Common myeloid progenitor, CD34-positive (primary cell): ENCODE data around the gene DLX2.
A peak's percentile ranks its signal among the peaks of the same experiment; 100 is the strongest.

Experiments
- CTCF ChIA-PET: fragments of 350-600 bp; sonication (Branson Sonifier 250); formaldehyde crosslinking; loops from one replicate; lab custom pipeline; 2021; ENCODE audit warnings: antibody characterized with exemption; lab: Charles Lee
- POLR2A ChIA-PET: fragments of 350-600 bp; sonication (Branson Sonifier 250); formaldehyde crosslinking; loops from one replicate; lab custom pipeline; 2021; ENCODE audit warnings: antibody characterized with exemption; lab: Charles Lee
- DNase-seq, 3 donors: peaks; one replicate each; pipeline versions ENCODE4 v3.0.0 to v3.0.0-alpha.2; 2013
- H3K27ac ChIP-seq, 2 experiments: 1 replicate in 1 of 2; 2 replicates in 1 of 2; pipeline ENCODE4 v1.7.0; 2013; ENCODE audit warnings: inconsistent platforms in 2 of 2, low read length in 2 of 2, mild to moderate bottlenecking in 2 of 2, low read depth in 1 of 2, moderate library complexity in 1 of 2; ENCODE audit not compliant: severe bottlenecking in 2 of 2, insufficient read depth in 1 of 2, poor library complexity in 1 of 2
- H3K27me3 ChIP-seq, 5 experiments: replicated peaks in 2 of 5; 1 replicate in 3 of 5; 2 replicates in 2 of 5; pipeline versions ENCODE4 v1.6.1 to v1.7.0; 2013; ENCODE audit warnings: low read length in 4 of 5, mild to moderate bottlenecking in 2 of 5, moderate library complexity in 2 of 5, inconsistent platforms in 1 of 5; ENCODE audit not compliant: insufficient read depth in 5 of 5, control insufficient read depth in 4 of 5
- H3K36me3 ChIP-seq, 4 experiments: 1 replicate in 2 of 4; 2 replicates in 2 of 4; pipeline versions ENCODE4 v1.6.1 to v1.7.0; 2013; ENCODE audit warnings: low read length in 3 of 4, control low read depth in 1 of 4, mild to moderate bottlenecking in 1 of 4; ENCODE audit not compliant: control insufficient read depth in 4 of 4, insufficient read depth in 4 of 4
- H3K4me1 ChIP-seq, 4 experiments: 1 replicate in 3 of 4; 2 replicates in 1 of 4; pipeline versions ENCODE4 v1.6.1 to v1.7.1; 2013; ENCODE audit warnings: low read length in 3 of 4, mild to moderate bottlenecking in 3 of 4, control low read depth in 1 of 4, inconsistent platforms in 1 of 4, moderate library complexity in 1 of 4; ENCODE audit not compliant: control insufficient read depth in 4 of 4, insufficient read depth in 4 of 4; ENCODE audit errors: control extremely low read depth in 1 of 4
- H3K4me3 ChIP-seq, 7 experiments: 1 replicate in 4 of 7; 2 replicates in 3 of 7; pipeline versions ENCODE4 v1.5.1 to v1.7.0; 2013; ENCODE audit warnings: mild to moderate bottlenecking in 7 of 7, low read length in 6 of 7, moderate library complexity in 6 of 7, inconsistent platforms in 2 of 7, low read depth in 2 of 7, control low read depth in 1 of 7; ENCODE audit not compliant: insufficient read depth in 4 of 7, control insufficient read depth in 1 of 7; ENCODE audit errors: extremely low read depth in 1 of 7
- H3K9me3 ChIP-seq, 5 experiments: 1 replicate in 4 of 5; 2 replicates in 1 of 5; pipeline versions ENCODE4 v1.6.1 to v1.7.1; 2013; ENCODE audit warnings: low read length in 4 of 5, mild to moderate bottlenecking in 2 of 5, inconsistent platforms in 1 of 5, low read depth in 1 of 5, moderate library complexity in 1 of 5; ENCODE audit not compliant: control insufficient read depth in 4 of 5, insufficient read depth in 2 of 5; ENCODE audit errors: control extremely low read depth in 1 of 5
- WGBS: methylation state at CpG from one replicate; pipeline ENCODE4 v1.1.5; 2013; ENCODE audit not compliant: insufficient coverage; 5-methylcytosine and 5-hydroxymethylcytosine counted together

DLX2 gene

DNA sequence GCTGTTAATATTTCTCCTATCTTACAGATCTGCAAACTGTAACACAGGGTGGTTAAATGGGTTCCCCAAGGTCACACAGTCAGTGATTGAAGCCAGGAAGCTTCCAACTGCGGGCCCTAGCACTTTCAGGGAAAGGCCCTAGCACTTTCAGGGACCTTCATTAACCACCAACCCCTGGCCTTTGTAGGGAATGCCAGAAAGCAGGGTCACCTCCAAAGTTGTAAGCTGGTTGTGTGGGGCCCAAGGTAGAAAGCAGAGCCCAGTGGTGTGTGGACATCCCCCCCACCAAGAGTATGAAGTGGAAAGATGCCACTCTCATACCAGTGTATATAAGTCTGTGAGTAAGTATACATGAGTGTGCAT is 4.4 kb downstream of the DLX2 start:
- Histone ChIP-seq H3K27me3 (peaks cover 22 to 100% (median 61%) of the 10 kb centered on the region in 5 experiments), H3K9me3 (no peaks in the 10 kb centered on the region)

DNA sequence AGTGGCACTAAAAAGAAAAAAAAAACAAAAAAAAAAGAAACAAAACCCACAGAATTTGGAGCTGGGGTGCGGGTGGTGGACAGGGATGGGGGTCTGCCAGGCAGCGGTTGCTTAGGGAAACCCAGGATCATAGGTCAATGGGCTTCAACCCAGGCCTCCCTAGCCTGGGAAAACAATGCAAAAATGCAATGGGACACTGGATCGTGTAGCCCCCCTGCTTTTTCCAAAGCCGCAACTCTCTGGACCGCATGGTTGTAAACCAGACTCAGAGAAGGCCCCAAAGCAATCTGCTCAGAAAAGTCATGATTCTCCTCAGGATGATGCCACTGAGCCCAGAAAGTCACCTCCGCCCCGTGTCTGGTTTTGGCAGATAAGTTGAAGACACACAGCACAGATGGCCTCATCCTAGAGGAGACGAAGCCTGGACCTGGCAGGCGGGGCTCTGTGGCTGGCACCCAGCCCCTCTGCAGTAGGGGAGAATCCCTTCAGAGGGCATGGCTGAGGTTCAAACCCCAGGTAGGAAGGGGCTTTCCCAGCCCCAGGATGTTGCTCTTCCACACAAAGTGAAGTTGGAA is 5.1 kb downstream of the DLX2 start:
- no peak overlapping the region for H3K4me3 ChIP-seq

More for the DNA sequence above, 4.4 kb downstream of the DLX2 start:
- WGBS: 20% methylated on average over 1 of the region's 1 CpG
- CTCF ChIA-PET: interaction anchor here (3.8 to 11.5 kb wide), 2 partner anchors 9 to 16 kb away, joined by 16 to 128 read pairs; partner anchors contain the start of gene DLX1
- H3K4me3 ChIP-seq: no peak overlapping the region
- POLR2A ChIA-PET: no interaction called here
- H3K4me1 ChIP-seq: peaks cover 2 to 73% (median 70%) of the 10 kb centered on the region in 4 experiments
- DNase-seq: no peak
- H3K36me3 ChIP-seq: no peaks in the 10 kb centered on the region
- H3K27ac ChIP-seq: no peak overlapping the region

DNA sequence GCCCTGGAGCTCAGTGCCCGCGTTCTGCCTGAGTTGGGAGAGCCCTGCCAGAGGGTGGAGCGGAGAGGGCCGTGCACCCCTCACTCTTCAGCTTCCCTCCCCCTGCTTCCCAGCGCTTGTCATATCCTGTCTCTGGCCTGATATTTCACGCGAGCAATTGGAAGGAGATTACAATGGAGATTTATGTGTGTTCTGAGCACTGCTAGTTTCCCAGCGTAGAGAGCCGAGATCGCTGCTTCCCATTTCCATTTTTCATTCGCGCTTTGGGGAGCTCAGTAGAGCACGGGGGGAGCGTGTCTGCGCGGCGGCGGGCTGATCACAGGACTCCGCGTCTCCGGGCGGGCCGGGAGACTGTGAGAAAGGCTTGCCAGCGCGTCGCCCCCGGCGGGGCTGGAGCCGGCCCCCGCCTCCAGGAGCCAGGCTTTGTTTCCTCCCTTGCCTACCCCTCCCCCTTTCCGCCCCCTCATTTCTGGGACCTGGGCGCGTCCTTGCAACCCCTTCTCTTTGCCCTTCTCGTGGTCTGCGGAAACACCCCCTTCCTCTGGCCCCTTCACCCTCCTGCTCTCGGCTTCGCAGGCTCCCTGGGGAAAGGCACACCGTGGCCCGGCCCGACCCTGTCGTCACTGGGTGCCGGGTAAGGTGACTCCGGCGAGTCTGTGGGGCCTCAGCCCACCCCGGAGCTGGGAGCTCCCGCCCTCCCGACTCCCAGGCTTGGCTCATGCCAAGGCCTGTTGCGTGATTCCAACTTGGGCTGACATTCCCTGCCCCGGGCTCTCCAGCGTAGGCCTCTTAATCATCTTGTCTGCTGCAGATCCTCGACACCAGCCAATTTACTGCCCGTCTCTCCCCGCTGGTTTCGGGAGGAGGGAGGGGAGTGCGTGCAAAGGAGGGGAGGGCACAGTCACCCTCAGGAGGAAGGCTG is 5.8 kb downstream of the DLX2 start:
- WGBS: 1% methylated on average over 28 of the region's 55 CpGs
- CTCF ChIA-PET: interaction anchor here (0.9 to 3.8 kb wide), 7 partner anchors 8 to 369 kb away, joined by 4 to 16 read pairs (median 5); partner anchors contain the start of gene DLX1
- Histone ChIP-seq H3K36me3 (no peaks in the 10 kb centered on the region), H3K4me1 (peaks cover 0 to 60% (median 58%) of the 10 kb centered on the region in 4 experiments), H3K9me3 (no peaks in the 10 kb centered on the region), H3K27ac (no peak overlapping the region), H3K4me3 (peak overlapping the region in 3 of 7 experiments; percentile 28 to 44 (median 38)), H3K27me3 (peaks cover 22 to 100% (median 72%) of the 10 kb centered on the region in 5 experiments)
- peak in 1 of 3 donors; percentile 38 for DNase-seq
- POLR2A ChIA-PET: no interaction called here

More for the DNA sequence above, 5.1 kb downstream of the DLX2 start:
- 23% methylated on average over 9 of the region's 9 CpGs for WGBS
- H3K27me3 ChIP-seq: peaks cover 19 to 100% (median 66%) of the 10 kb centered on the region in 5 experiments
- ChIA-PET CTCF (interaction anchor here (3.8 to 11.5 kb wide), 2 partner anchors 8 to 15 kb away, joined by 16 to 128 read pairs; partner anchors contain the start of gene DLX1), POLR2A (no interaction called here)
- peaks cover 0 to 67% (median 65%) of the 10 kb centered on the region in 4 experiments for H3K4me1 ChIP-seq
- peak in 1 of 3 donors; percentile 67 for DNase-seq
- no peaks in the 10 kb centered on the region for H3K36me3 ChIP-seq
- H3K9me3 ChIP-seq: no peaks in the 10 kb centered on the region
- no peak overlapping the region for H3K27ac ChIP-seq

DNA sequence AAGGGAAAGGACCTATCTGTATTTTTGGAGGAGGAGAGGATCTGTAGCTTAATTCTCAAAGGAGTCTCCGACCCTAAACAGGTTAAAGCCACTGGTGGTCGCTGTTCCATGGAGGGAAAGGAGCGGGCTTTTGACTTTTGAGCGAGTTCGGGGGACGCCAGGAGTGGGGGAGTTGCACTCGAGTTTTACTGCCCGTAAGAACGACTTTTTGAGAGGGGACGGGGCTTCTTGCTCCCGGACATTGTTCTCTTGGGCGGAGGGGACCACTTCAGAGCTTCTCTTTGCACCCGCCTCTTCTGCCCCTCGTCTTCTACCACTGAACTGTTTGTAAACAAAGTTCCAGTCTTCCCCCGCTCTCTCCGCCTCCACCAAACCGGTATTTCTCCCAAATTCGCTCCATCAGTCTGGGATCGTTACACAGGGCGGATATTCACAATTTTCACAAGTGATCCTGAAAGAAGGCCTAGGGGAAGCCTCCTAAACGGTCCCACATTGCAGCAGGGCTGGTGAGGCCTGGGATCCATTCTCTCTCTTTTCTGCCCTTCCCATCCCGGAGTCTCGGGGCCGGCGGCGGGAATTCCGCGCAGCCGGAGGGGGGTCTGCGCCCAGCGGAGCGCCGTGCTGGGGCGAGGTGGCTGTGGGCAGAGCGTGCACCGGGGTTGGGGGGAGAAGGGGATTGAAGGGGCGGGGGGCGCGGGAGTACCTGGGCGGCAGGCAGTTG is 6.6 kb downstream of the DLX2 start:
- Histone ChIP-seq H3K36me3 (no peaks in the 10 kb centered on the region), H3K4me1 (peaks cover 0 to 52% (median 49%) of the 10 kb centered on the region in 4 experiments), H3K27me3 (peaks cover 29 to 100% (median 74%) of the 10 kb centered on the region in 5 experiments), H3K9me3 (no peaks in the 10 kb centered on the region), H3K4me3 (peak overlapping the region in 2 of 7 experiments; percentile 28 to 46), H3K27ac (no peak overlapping the region)
- CTCF ChIA-PET: interaction anchor here (0.6 to 1.8 kb wide), 10 partner anchors 8 to 392 kb away, joined by 3 to 9 read pairs (median 4); partner anchors contain the start of gene DLX1
- POLR2A ChIA-PET: no interaction called here
- peak in 1 of 3 donors; percentile 53 for DNase-seq
- WGBS: 3% methylated on average over 21 of the region's 40 CpGs

DNA sequence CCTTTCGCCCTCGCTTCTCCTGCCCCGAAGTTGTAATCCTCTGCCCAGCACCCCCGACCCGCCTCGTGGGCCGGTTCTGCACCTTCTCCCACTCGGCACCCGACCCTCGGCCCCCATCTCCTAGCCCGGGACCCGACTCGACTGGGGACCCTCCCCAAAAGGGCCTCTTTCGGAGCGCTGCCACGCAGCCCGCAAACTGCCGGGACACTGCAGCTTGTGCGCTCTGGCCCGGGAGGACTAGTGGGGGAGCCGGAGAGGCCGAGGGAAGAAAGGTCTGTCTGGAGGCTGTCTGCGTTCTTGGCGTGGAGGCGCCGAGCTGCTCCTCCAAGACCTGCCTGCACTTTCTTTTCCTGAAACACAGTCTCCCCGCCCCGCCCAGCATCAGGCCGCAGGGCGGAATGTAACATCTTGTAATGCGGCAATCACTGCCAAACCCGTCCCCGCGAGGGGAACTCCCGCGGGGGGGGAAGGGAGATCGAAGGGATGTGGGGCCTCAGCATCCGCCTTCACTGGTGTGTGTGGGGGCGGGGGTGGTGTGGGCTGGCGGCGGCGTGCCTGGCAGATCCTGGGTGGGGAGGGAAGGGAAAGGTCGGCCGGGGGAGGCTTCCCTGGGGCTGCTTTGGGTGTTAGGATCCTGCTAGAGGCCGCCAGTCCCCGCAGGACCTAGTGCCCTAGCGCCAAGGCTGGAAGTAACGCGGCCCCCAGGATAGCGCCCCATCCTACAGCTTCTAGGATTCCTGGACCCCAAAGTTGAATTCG is 7.4 kb downstream of the DLX2 start:
- CTCF ChIA-PET: interaction anchor here (0.6 to 1.8 kb wide), 9 partner anchors 9 to 391 kb away, joined by 3 to 9 read pairs (median 4); partner anchors contain the start of gene DLX1
- Histone ChIP-seq H3K27ac (no peak overlapping the region), H3K36me3 (no peaks in the 10 kb centered on the region), H3K27me3 (peaks cover 30 to 100% (median 72%) of the 10 kb centered on the region in 5 experiments), H3K4me3 (peak overlapping the region in 5 of 7 experiments; percentile 3 to 63 (median 46)), H3K4me1 (peaks cover 0 to 44% (median 42%) of the 10 kb centered on the region in 4 experiments), H3K9me3 (no peaks in the 10 kb centered on the region)
- POLR2A ChIA-PET: no interaction called here
- DNase-seq: peak in 2 of 3 donors; percentile 74 to 76
- 2% methylated on average over 29 of the region's 51 CpGs for WGBS
